KOPT-K1 (cell line): Measurements from ENCODE around the gene CCDC50.

Experiments used
- H3K27ac ChIP-seq: fragments of 200-600 bp; sonication (generic); 2 replicates; pipeline ENCODE4 v1.5.1; 2016; ENCODE audit warnings: antibody characterized with exemption, mild to moderate bottlenecking, low read depth, low read length; ENCODE audit not compliant: poor library complexity, severe bottlenecking
- H3K36me3 ChIP-seq: fragments of 200-600 bp; sonication (generic); 2 replicates; pipeline ENCODE4 v1.5.1; 2017; ENCODE audit warnings: antibody characterized with exemption, mild to moderate bottlenecking, low read length, moderate library complexity; ENCODE audit not compliant: insufficient read depth
- H3K9me3 ChIP-seq: fragments of 200-600 bp; sonication (generic); 2 replicates; pipeline ENCODE4 v1.5.1; 2017; ENCODE audit warnings: antibody characterized with exemption, low read length, mild to moderate bottlenecking; ENCODE audit not compliant: insufficient read depth, poor library complexity, severe bottlenecking

The CCDC50 gene

GRCh38 chr3:191373327-191373726 lies 44.1 kb downstream of the CCDC50 start:
- Histone ChIP-seq H3K27ac (no peak overlapping the region), H3K36me3 (no peaks in the 10 kb centered on the region), H3K9me3 (no peaks in the 10 kb centered on the region)

- Histone ChIP-seq H3K27ac (no peak overlapping the region), H3K36me3 (no peaks in the 10 kb centered on the region), H3K9me3 (no peaks in the 10 kb centered on the region)
Observed at GRCh38 chr3:191376516-191377141, 47.4 kb downstream of the CCDC50 start.

GRCh38 chr3:191378142-191378812 lies 49.1 kb downstream of the CCDC50 start:
- H3K36me3 ChIP-seq: no peaks in the 10 kb centered on the region
- no peak overlapping the region for H3K27ac ChIP-seq
- no peaks in the 10 kb centered on the region for H3K9me3 ChIP-seq

GRCh38 chr3:191379446-191379845 lies 50.3 kb downstream of the CCDC50 start:
- no peaks in the 10 kb centered on the region for H3K36me3 ChIP-seq
- no peaks in the 10 kb centered on the region for H3K9me3 ChIP-seq
- no peak overlapping the region for H3K27ac ChIP-seq

GRCh38 chr3:191380001-191380400 lies 50.8 kb downstream of the CCDC50 start:
- no peaks in the 10 kb centered on the region for H3K9me3 ChIP-seq
- no peaks in the 10 kb centered on the region for H3K36me3 ChIP-seq
- H3K27ac ChIP-seq: no peak overlapping the region

- Histone ChIP-seq H3K27ac (no peak overlapping the region), H3K9me3 (no peaks in the 10 kb centered on the region), H3K36me3 (no peaks in the 10 kb centered on the region)
Observed at GRCh38 chr3:191381303-191381702, 52.1 kb downstream of the CCDC50 start.

GRCh38 chr3:191382661-191383060 lies 53.5 kb downstream of the CCDC50 start:
- H3K27ac ChIP-seq: no peak overlapping the region
- H3K36me3 ChIP-seq: no peaks in the 10 kb centered on the region
- H3K9me3 ChIP-seq: no peaks in the 10 kb centered on the region

GRCh38 chr3:191383124-191383523 lies 53.9 kb downstream of the CCDC50 start:
- H3K36me3 ChIP-seq: no peaks in the 10 kb centered on the region
- H3K27ac ChIP-seq: no peak overlapping the region
- no peaks in the 10 kb centered on the region for H3K9me3 ChIP-seq

- Histone ChIP-seq H3K27ac (no peak overlapping the region), H3K9me3 (no peaks in the 10 kb centered on the region), H3K36me3 (no peaks in the 10 kb centered on the region)
Observed at GRCh38 chr3:191385101-191385500, 55.9 kb downstream of the CCDC50 start.

- no peak overlapping the region for H3K27ac ChIP-seq
- no peaks in the 10 kb centered on the region for H3K36me3 ChIP-seq
- no peaks in the 10 kb centered on the region for H3K9me3 ChIP-seq
Observed at GRCh38 chr3:191387441-191388077, 58.4 kb downstream of the CCDC50 start.

- Histone ChIP-seq H3K9me3 (no peaks in the 10 kb centered on the region), H3K27ac (no peak overlapping the region), H3K36me3 (no peaks in the 10 kb centered on the region)
Observed at GRCh38 chr3:191388823-191389222, 59.6 kb downstream of the CCDC50 start.

GRCh38 chr3:191390580-191390979 lies 61.4 kb downstream of the CCDC50 start:
- H3K36me3 ChIP-seq: no peaks in the 10 kb centered on the region

GRCh38 chr3:191391861-191392808 lies 62.9 kb downstream of the CCDC50 start:
- Histone ChIP-seq H3K9me3 (no peaks in the 10 kb centered on the region), H3K27ac (no peak overlapping the region), H3K36me3 (no peaks in the 10 kb centered on the region)

More at GRCh38 chr3:191390580-191390979, 61.4 kb downstream of the CCDC50 start:
- Histone ChIP-seq H3K9me3 (no peaks in the 10 kb centered on the region), H3K27ac (no peak overlapping the region)

- Histone ChIP-seq H3K36me3 (no peaks in the 10 kb centered on the region), H3K9me3 (no peaks in the 10 kb centered on the region), H3K27ac (no peak overlapping the region)
Observed at GRCh38 chr3:191393146-191393545, 64.0 kb downstream of the CCDC50 start.

- Histone ChIP-seq H3K36me3 (no peaks in the 10 kb centered on the region), H3K27ac (no peak overlapping the region), H3K9me3 (no peaks in the 10 kb centered on the region)
Observed at GRCh38 chr3:191397771-191398170, 68.6 kb downstream of the CCDC50 start.
